HCT116 (cell line): ENCODE results near the gene ALDH3A2. TPM values are rescaled to one million over a fixed set of nuclear protein-coding genes. Genes with fewer than 3 reads are reported as not detected.

ENCODE experiments used
- ATAC-seq: fragments of 200-7000 bp; cut with Tn5 transposase; 2 replicates; pipeline ENCODE4 v1.9.1; 2020; ENCODE audit warnings: mild to moderate bottlenecking, moderate library complexity
- BruUV-seq: library from RNA; stranded (reverse); fragments of 400-500 nt; replicated peaks from 2 replicates; lab custom pipeline; 2021; lab: Mats Ljungman, UMichigan
- CTCF ChIA-PET: fragments of 300-600 bp; sonication (Branson Sonifier 250); formaldehyde crosslinking; loops from one replicate; lab custom pipeline; 2021; ENCODE audit warnings: antibody characterized with exemption; lab: Charles Lee
- POLR2A ChIA-PET: fragments of 300-600, 350-600 bp; sonication (Branson Sonifier 250); formaldehyde crosslinking; loops from one replicate; lab custom pipeline; 2021; ENCODE audit warnings: antibody characterized with exemption; lab: Charles Lee
- RAD21 ChIA-PET, 2 experiments: fragments of 300-600 bp; sonication (Branson Sonifier 250); formaldehyde crosslinking; loops; one replicate each; lab custom pipeline; 2023; ENCODE audit warnings: low total read pairs in 2 of 2; ENCODE audit not compliant: uncharacterized antibody in 2 of 2, unreplicated experiment in 2 of 2, low non-redundant PET in 1 of 2; lab: Charles Lee
- DNase-seq: peaks from one replicate; pipeline ENCODE4 v3.0.0-alpha.2; 2010; ENCODE audit warnings: low read depth, low spot score
- H2AFZ ChIP-seq: fragments of 200-600 bp; shearing (Covaris generic), sonication (generic); 2 replicates; pipeline ENCODE4 v1.6.1; 2017; ENCODE audit warnings: low read depth, mixed run types, mixed read lengths, antibody characterized with exemption, low read length; ENCODE audit not compliant: poor library complexity, severe bottlenecking
- H3K27ac ChIP-seq: 2 replicates; pipeline ENCODE4 v1.5.1; 2012; ENCODE audit warnings: low read depth, low read length
- H3K27me3 ChIP-seq: fragments of 200-600 bp; sonication (generic); 2 replicates; pipeline ENCODE4 v1.6.1; 2016; ENCODE audit warnings: mixed run types, low read length, mixed read lengths; ENCODE audit not compliant: insufficient read depth
- H3K36me3 ChIP-seq, 2 experiments: fragments of 200-500 bp in 1 of 2; fragments of 200-600 bp in 1 of 2; sonication (Bioruptor generic) in 1 of 2; sonication (generic) in 1 of 2; 2 replicates each; pipeline versions ENCODE4 v1.5.1 to v1.6.1; 2014 to 2016; ENCODE audit warnings: low read length in 2 of 2, inconsistent platforms in 1 of 2, mixed read lengths in 1 of 2, mixed run types in 1 of 2; ENCODE audit not compliant: insufficient read depth in 2 of 2, control insufficient read depth in 1 of 2
- H3K4me1 ChIP-seq, 2 experiments: fragments of 200-600 bp in 1 of 2; sonication (generic) in 1 of 2; 2 replicates each; pipeline versions ENCODE4 v1.5.1 to v1.6.1; 2012 to 2017; ENCODE audit warnings: low read length in 2 of 2, inconsistent platforms in 1 of 2, mild to moderate bottlenecking in 1 of 2, mixed read lengths in 1 of 2, mixed run types in 1 of 2, moderate library complexity in 1 of 2; ENCODE audit not compliant: insufficient read depth in 2 of 2, control insufficient read depth in 1 of 2
- H3K4me2 ChIP-seq: fragments of 200-600 bp; sonication (generic); 2 replicates; pipeline ENCODE4 v1.6.1; 2017; ENCODE audit warnings: mixed run types, low read length, mixed read lengths
- H3K4me3 ChIP-seq, 2 experiments: fragments of 200-600 bp in 1 of 2; sonication (generic) in 1 of 2; replicated peaks in 1 of 2; 2 replicates each; pipeline ENCODE4 v1.5.1; 2011 to 2016; ENCODE audit warnings: low read length in 2 of 2, control low read depth in 1 of 2, low read depth in 1 of 2, mild to moderate bottlenecking in 1 of 2, mixed read lengths in 1 of 2, mixed run types in 1 of 2
- H3K79me2 ChIP-seq: fragments of 200-600 bp; sonication (generic); 2 replicates; pipeline ENCODE4 v1.6.1; 2017; ENCODE audit warnings: mild to moderate bottlenecking, mixed run types, low read length, moderate library complexity, mixed read lengths; ENCODE audit not compliant: insufficient read depth
- H3K9ac ChIP-seq: fragments of 200-600 bp; sonication (generic); 2 replicates; pipeline ENCODE4 v1.6.1; 2016; ENCODE audit warnings: low read length, mixed read lengths
- H3K9me2 ChIP-seq: fragments of 200-600 bp; sonication (generic), shearing (Covaris generic); 2 replicates; pipeline ENCODE4 v1.6.1; 2017; ENCODE audit warnings: mixed run types, mild to moderate bottlenecking, moderate library complexity; ENCODE audit not compliant: insufficient read depth
- H3K9me3 ChIP-seq, 2 experiments: fragments of 200-500 bp in 1 of 2; fragments of 200-600 bp in 1 of 2; sonication (Bioruptor generic) in 1 of 2; sonication (generic) in 1 of 2; 2 replicates each; pipeline ENCODE4 v1.6.1; 2014 to 2017; ENCODE audit warnings: low read length in 2 of 2, mixed read lengths in 2 of 2, inconsistent platforms in 1 of 2, low read depth in 1 of 2, mild to moderate bottlenecking in 1 of 2, mixed run types in 1 of 2, moderate library complexity in 1 of 2; ENCODE audit not compliant: control insufficient read depth in 1 of 2, insufficient read depth in 1 of 2
- H4K20me1 ChIP-seq: fragments of 200-600 bp; sonication (generic), shearing (Covaris generic); 2 replicates; pipeline ENCODE4 v1.6.1; 2017; ENCODE audit warnings: mixed run types, mild to moderate bottlenecking, moderate library complexity; ENCODE audit not compliant: insufficient read depth
- CBX3 ChIP-seq: IDR thresholded peaks from 2 replicates; pipeline ENCODE4 v1.6.1; 2012; ENCODE audit warnings: low read depth
- CEBPB ChIP-seq: IDR thresholded peaks from 2 replicates; pipeline ENCODE4 v1.6.1; 2012; ENCODE audit warnings: low read depth
- ELF1 ChIP-seq: IDR thresholded peaks from 2 replicates; pipeline ENCODE4 v1.6.1; 2012; ENCODE audit warnings: low read depth, borderline replicate concordance
- EZH2 ChIP-seq: fragments of 200-600 bp; sonication (generic); IDR thresholded peaks from 2 replicates; pipeline ENCODE4 v1.6.1; 2017; ENCODE audit warnings: antibody characterized with exemption, mixed run types
- EZH2phosphoT487 ChIP-seq: fragments of 200-600 bp; IDR thresholded peaks from 2 replicates; pipeline ENCODE4 v1.6.1; 2018; ENCODE audit warnings: antibody characterized with exemption, borderline replicate concordance
- FOSL1 ChIP-seq: IDR thresholded peaks from 2 replicates; pipeline ENCODE4 v1.6.1; 2012; ENCODE audit warnings: low read depth
- JUND ChIP-seq: IDR thresholded peaks from 2 replicates; pipeline ENCODE4 v1.6.1; 2012
- POLR2A ChIP-seq: IDR thresholded peaks from 2 replicates; pipeline ENCODE4 v1.7.0; 2011; ENCODE audit warnings: borderline replicate concordance; ENCODE audit not compliant: insufficient read depth, insufficient read length; ENCODE audit errors: extremely low read depth
- SIN3A ChIP-seq: IDR thresholded peaks from 2 replicates; pipeline ENCODE4 v1.6.1; 2012; ENCODE audit warnings: low read depth
- SRF ChIP-seq: IDR thresholded peaks from 2 replicates; pipeline ENCODE4 v1.6.1; 2012; ENCODE audit warnings: low read depth
- TCF7L2 ChIP-seq: IDR thresholded peaks from 2 replicates; pipeline ENCODE4 v1.7.0; 2011; ENCODE audit warnings: borderline replicate concordance, inconsistent platforms; ENCODE audit not compliant: insufficient read depth, insufficient read length; ENCODE audit errors: extremely low read depth
- intact Hi-C: fragments of 100-400 bp; cut with micrococcal nuclease; formaldehyde crosslinking; loops from 2 replicates; pipeline ENCODE4 v1.10.0; 2022
- total RNA-seq: library from RNA; stranded (reverse); gene quantifications from one replicate; pipeline ENCODE4 v1.2.1, GENCODE V29; 2021; ENCODE audit not compliant: unreplicated experiment
- TF ChIP-seq, protein P1 (sequence below), 3 experiments: fragments of 200-600 bp in 1 of 3; sonication (generic) in 1 of 3; IDR thresholded peaks in 2 of 3; conservative IDR thresholded peaks in 1 of 3; 2 replicates each; pipeline ENCODE4 v1.5.1; 2012 to 2017; ENCODE audit warnings: low read depth in 2 of 3, low read length in 2 of 3, antibody characterized with exemption in 1 of 3, borderline replicate concordance in 1 of 3, control low read depth in 1 of 3, mild to moderate bottlenecking in 1 of 3, mixed read lengths in 1 of 3, mixed run types in 1 of 3, moderate library complexity in 1 of 3; ENCODE audit not compliant: insufficient read depth in 1 of 3
- TF ChIP-seq, protein P2 (sequence below): IDR thresholded peaks from 2 replicates; pipeline ENCODE4 v1.6.1; 2012; ENCODE audit warnings: low read depth
- TF ChIP-seq, protein P3 (sequence below): IDR thresholded peaks from 2 replicates; pipeline ENCODE4 v1.6.1; 2011; ENCODE audit warnings: mild to moderate bottlenecking, low read length, moderate library complexity; ENCODE audit not compliant: insufficient replicate concordance; ENCODE audit errors: extremely low read depth

ALDH3A2 gene
- total RNA-seq, 1 experiment from 2014 or later = 86.8 TPM

DNA sequence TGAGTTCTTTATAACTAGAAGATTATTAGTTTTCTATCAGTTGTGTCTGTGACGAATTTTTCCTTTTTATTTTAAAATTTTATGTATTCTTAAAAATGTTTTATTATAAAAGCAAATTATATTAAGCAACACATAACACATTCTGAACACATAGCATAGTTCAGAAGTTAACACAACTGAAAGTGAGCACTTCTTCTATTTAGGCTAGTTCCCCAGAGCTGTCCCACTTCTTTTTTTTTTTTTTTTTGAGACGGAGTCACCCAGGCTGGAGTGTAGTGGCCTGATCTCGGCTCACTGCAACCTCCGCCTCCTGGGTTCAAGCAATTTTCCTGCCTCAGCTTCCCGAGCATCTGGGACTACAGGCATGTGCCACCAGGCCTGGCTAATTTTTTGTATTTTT is 37.7 kb upstream of the ALDH3A2 start:
- no TSS peak for BruUV-seq

More for the DNA sequence above, 37.7 kb upstream of the ALDH3A2 start:
- no peaks in the 10 kb centered on the region for H3K36me3 ChIP-seq
- H3K79me2 ChIP-seq = no peaks in the 10 kb centered on the region
- no peaks in the 10 kb centered on the region for H3K9me3 ChIP-seq
- H3K27ac ChIP-seq = no peak overlapping the region
- TF ChIP-seq, protein P1, sequence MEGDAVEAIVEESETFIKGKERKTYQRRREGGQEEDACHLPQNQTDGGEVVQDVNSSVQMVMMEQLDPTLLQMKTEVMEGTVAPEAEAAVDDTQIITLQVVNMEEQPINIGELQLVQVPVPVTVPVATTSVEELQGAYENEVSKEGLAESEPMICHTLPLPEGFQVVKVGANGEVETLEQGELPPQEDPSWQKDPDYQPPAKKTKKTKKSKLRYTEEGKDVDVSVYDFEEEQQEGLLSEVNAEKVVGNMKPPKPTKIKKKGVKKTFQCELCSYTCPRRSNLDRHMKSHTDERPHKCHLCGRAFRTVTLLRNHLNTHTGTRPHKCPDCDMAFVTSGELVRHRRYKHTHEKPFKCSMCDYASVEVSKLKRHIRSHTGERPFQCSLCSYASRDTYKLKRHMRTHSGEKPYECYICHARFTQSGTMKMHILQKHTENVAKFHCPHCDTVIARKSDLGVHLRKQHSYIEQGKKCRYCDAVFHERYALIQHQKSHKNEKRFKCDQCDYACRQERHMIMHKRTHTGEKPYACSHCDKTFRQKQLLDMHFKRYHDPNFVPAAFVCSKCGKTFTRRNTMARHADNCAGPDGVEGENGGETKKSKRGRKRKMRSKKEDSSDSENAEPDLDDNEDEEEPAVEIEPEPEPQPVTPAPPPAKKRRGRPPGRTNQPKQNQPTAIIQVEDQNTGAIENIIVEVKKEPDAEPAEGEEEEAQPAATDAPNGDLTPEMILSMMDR (IDR thresholded peaks at IDR 0.05 in 2 of 3, conservative IDR thresholded peaks at IDR 0.05 in 1 of 3; ENCODE audit: borderline replicate concordance in 1 of 3, insufficient read depth in 1 of 3, low read depth in 2 of 3, low read length in 2 of 3) = no peak
- no peak for TF ChIP-seq TCF7L2
- no peak for TF ChIP-seq CEBPB
- TF ChIP-seq, protein P2, sequence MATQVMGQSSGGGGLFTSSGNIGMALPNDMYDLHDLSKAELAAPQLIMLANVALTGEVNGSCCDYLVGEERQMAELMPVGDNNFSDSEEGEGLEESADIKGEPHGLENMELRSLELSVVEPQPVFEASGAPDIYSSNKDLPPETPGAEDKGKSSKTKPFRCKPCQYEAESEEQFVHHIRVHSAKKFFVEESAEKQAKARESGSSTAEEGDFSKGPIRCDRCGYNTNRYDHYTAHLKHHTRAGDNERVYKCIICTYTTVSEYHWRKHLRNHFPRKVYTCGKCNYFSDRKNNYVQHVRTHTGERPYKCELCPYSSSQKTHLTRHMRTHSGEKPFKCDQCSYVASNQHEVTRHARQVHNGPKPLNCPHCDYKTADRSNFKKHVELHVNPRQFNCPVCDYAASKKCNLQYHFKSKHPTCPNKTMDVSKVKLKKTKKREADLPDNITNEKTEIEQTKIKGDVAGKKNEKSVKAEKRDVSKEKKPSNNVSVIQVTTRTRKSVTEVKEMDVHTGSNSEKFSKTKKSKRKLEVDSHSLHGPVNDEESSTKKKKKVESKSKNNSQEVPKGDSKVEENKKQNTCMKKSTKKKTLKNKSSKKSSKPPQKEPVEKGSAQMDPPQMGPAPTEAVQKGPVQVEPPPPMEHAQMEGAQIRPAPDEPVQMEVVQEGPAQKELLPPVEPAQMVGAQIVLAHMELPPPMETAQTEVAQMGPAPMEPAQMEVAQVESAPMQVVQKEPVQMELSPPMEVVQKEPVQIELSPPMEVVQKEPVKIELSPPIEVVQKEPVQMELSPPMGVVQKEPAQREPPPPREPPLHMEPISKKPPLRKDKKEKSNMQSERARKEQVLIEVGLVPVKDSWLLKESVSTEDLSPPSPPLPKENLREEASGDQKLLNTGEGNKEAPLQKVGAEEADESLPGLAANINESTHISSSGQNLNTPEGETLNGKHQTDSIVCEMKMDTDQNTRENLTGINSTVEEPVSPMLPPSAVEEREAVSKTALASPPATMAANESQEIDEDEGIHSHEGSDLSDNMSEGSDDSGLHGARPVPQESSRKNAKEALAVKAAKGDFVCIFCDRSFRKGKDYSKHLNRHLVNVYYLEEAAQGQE = no peak
- TF ChIP-seq SIN3A = no peak
- TF ChIP-seq, protein P3, sequence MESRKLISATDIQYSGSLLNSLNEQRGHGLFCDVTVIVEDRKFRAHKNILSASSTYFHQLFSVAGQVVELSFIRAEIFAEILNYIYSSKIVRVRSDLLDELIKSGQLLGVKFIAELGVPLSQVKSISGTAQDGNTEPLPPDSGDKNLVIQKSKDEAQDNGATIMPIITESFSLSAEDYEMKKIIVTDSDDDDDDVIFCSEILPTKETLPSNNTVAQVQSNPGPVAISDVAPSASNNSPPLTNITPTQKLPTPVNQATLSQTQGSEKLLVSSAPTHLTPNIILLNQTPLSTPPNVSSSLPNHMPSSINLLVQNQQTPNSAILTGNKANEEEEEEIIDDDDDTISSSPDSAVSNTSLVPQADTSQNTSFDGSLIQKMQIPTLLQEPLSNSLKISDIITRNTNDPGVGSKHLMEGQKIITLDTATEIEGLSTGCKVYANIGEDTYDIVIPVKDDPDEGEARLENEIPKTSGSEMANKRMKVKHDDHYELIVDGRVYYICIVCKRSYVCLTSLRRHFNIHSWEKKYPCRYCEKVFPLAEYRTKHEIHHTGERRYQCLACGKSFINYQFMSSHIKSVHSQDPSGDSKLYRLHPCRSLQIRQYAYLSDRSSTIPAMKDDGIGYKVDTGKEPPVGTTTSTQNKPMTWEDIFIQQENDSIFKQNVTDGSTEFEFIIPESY = no peak
- no peak for TF ChIP-seq EZH2
- TF ChIP-seq JUND = no peak
- no peak for TF ChIP-seq POLR2A
- TF ChIP-seq FOSL1 = no peak
- no peak for TF ChIP-seq EZH2phosphoT487
- TF ChIP-seq SRF = no peak
- no peak for TF ChIP-seq CBX3
- TF ChIP-seq ELF1 = no peak
- H3K9me2 ChIP-seq = no peaks in the 10 kb centered on the region
- H2AFZ ChIP-seq = no peak overlapping the region
- H3K4me3 ChIP-seq = no peak overlapping the region
- intact Hi-C loops = no loop called here
- ATAC-seq (no peak), DNase-seq (no peak)
- no peaks in the 10 kb centered on the region for H4K20me1 ChIP-seq
- POLR2A ChIA-PET = no interaction called here
- CTCF ChIA-PET = no interaction called here
- H3K27me3 ChIP-seq = no peaks in the 10 kb centered on the region
- RAD21 ChIA-PET = no interaction called here
- no peak overlapping the region for H3K4me2 ChIP-seq
- H3K4me1 ChIP-seq = no peaks in the 10 kb centered on the region
- H3K9ac ChIP-seq = no peak overlapping the region
